ENCODE results near the gene NGFR.
"Not testable (repeated sequence)": the region's sequence is repeated elsewhere in the genome, so short reads cannot be mapped to it uniquely, and the experiment has no call there.

NGFR gene

GRCh38 chr17:49549691-49550678, 54.9 kb downstream of the NGFR start:
- DNase-seq (ENCODE audit: low read depth): no peak
- TF ChIP-seq, protein P1, sequence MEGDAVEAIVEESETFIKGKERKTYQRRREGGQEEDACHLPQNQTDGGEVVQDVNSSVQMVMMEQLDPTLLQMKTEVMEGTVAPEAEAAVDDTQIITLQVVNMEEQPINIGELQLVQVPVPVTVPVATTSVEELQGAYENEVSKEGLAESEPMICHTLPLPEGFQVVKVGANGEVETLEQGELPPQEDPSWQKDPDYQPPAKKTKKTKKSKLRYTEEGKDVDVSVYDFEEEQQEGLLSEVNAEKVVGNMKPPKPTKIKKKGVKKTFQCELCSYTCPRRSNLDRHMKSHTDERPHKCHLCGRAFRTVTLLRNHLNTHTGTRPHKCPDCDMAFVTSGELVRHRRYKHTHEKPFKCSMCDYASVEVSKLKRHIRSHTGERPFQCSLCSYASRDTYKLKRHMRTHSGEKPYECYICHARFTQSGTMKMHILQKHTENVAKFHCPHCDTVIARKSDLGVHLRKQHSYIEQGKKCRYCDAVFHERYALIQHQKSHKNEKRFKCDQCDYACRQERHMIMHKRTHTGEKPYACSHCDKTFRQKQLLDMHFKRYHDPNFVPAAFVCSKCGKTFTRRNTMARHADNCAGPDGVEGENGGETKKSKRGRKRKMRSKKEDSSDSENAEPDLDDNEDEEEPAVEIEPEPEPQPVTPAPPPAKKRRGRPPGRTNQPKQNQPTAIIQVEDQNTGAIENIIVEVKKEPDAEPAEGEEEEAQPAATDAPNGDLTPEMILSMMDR (IDR thresholded peaks at IDR 0.05; ENCODE audit: low read depth, low read length, missing control alignments): no peak
- H3K4me3 ChIP-seq (ENCODE audit: low read depth, low read length): no peak overlapping the region
- in situ Hi-C loops (cut with HindIII; ENCODE audit: low sequenced_read_pairs): no loop called here

DNA sequence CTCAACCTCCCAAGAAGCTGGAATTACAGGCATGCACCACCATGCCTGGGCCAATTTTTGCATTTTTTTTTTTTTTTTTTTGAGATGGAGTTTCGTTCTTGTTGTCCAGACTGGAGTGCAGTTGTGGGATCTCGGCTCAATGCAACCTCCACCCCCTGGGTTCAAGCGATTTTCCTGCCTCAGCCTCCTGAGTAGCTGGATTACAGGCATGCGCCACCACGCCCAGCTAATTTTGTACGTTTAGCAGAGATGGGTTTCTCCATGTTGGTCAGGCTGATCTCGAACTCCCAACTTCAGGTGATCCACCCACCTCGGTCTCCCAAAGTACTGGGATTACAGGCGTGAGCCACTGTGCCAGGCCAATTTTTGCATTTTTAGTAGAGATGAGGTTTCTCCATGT, 55.7 kb downstream of the NGFR start:
- in situ Hi-C loops (cut with HindIII; ENCODE audit: low sequenced_read_pairs); DNase-seq (ENCODE audit: low read depth); H3K4me3 ChIP-seq (ENCODE audit: low read depth, low read length): not testable (repeated sequence)

DNA sequence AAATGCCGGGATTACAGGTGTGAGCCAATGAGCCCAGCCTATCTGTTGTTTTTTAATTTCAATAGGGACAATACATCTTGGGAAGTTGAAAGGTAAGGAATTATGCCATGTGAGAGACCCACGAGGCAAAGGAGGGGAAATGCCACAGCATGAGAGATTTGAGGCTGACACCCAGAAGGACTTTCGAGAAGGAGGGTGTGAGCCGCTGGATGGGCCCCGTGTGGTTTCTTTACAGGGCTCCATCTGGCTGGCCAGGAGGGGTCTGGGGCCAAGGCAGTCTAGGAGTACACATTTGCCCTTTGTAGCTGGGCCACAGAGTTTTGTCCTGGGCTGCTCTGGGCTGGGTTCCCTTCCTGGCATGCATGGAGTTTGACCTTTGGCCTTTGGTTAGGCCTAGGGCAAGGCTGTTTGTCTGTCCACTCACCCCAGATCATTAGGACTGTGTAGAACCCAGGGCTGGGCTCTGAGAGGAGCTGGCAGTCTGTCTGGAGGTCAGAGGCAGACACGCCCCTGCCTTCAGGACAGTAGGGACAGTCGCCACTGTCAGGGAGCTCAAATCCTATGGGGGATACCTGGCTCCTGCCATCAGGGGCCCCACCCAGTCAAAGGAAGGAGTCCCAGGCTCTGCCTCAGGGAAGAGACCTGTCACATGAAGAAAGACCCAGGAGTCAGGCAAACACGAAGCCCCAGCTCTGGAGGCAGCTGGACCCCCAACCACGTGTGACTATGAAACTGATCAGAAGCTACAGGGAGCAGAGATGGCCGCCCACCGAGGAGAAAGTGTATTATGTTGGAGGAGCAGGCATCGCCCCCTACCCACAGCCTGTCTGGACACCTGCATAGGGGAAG, 56.4 kb downstream of the NGFR start:
- in situ Hi-C loops (cut with HindIII; ENCODE audit: low sequenced_read_pairs): no loop called here
- DNase-seq (ENCODE audit: low read depth): no peak
- TF ChIP-seq, protein P1 (IDR thresholded peaks at IDR 0.05; ENCODE audit: low read depth, low read length, missing control alignments): no peak
- no peak overlapping the region for H3K4me3 ChIP-seq (ENCODE audit: low read depth, low read length)

DNA sequence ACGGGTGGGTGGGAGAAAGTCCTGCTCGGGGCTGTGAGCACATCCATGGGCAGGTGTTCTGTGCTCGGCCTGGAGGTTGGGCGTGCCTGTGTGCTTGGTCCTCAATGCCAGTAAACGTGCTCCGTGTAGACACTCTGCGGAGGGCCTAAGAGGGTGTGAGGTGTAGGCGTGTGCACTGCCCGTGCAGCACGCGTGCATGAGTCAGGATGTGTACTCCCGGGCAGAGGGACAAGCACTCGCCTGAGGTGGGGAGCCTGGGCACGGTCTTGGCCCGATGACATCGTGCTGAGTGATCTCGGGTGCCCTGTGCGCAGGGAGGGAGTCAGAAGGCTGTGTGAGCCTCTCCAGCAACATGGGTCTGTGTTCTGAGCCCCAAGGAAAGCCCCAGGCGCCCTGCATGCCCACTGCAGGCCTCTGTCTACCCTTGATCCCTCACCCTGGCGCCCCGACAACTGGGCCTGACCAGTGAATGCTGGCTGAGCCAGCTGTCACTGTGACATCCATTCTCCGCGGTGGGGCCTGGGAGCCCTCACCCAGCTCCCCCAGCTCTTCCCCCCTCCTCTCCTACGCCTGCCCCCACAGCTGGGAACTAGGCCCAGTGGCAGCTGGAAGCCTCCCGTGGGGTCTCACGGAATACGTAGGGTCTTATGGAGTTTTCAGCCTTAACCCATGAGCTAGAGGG, 57.1 kb downstream of the NGFR start:
- no peak overlapping the region for H3K4me3 ChIP-seq (ENCODE audit: low read depth, low read length)
- DNase-seq (ENCODE audit: low read depth): no peak
- in situ Hi-C loops (cut with HindIII; ENCODE audit: low sequenced_read_pairs): no loop called here
- TF ChIP-seq, protein P1 (IDR thresholded peaks at IDR 0.05; ENCODE audit: low read depth, low read length, missing control alignments): no peak

GRCh38 chr17:49553676-49554335, 58.7 kb downstream of the NGFR start:
- no peak overlapping the region for H3K4me3 ChIP-seq (ENCODE audit: low read depth, low read length)
- no peak for DNase-seq (ENCODE audit: low read depth)
- in situ Hi-C loops (cut with HindIII; ENCODE audit: low sequenced_read_pairs): no loop called here

More at GRCh38 chr17:49553676-49554335, 58.7 kb downstream of the NGFR start:
- TF ChIP-seq, protein P1 (IDR thresholded peaks at IDR 0.05; ENCODE audit: low read depth, low read length, missing control alignments): no peak
